Epithelial cell of proximal tubule (primary cell): ENCODE results near the gene GAL. TPM values are rescaled to one million over a fixed set of nuclear protein-coding genes. Genes with fewer than 3 reads are reported as not detected.
"Not testable (repeated sequence)": the region's sequence is repeated elsewhere in the genome, so short reads cannot be mapped to it uniquely, and the experiment has no call there.

Experiments used
- DNase-seq: peaks from one replicate; pipeline ENCODE4 v3.0.0-alpha.2; 2011; ENCODE audit warnings: low read depth
- H3K4me3 ChIP-seq: 2 replicates; pipeline ENCODE4 v1.5.1; 2011; ENCODE audit warnings: low read depth, mild to moderate bottlenecking, low read length
- CTCF ChIP-seq: conservative IDR thresholded peaks from 2 replicates; pipeline ENCODE4 v1.5.1; 2012; ENCODE audit warnings: low read depth, mild to moderate bottlenecking, low read length
- total RNA-seq: library from RNA; depleted of rRNA; stranded (reverse); fragments of >200 nt; gene quantifications from 2 replicates; pipeline ENCODE4 v1.2.3, GENCODE V29; 2015

Gene GAL
- total RNA-seq = 22.5 and 70.8 TPM in 2 replicates

GRCh38 chr11:68684385-68685356 is at the start of gene GAL:
Gene GAL (plus strand): TSS chr11:68684544. CDS start chr11:68684924, 380 bp downstream.
- no peak for TF ChIP-seq CTCF
- peak within 1 kb of the TSS; percentile 48 for H3K4me3 ChIP-seq
- DNase-seq = no peak

- not testable (repeated sequence) for H3K4me3 ChIP-seq, DNase-seq
These were observed 49.7 kb upstream of the GAL start for GRCh38 chr11:68634606-68635005.

GRCh38 chr11:68635172-68635571 is 49.2 kb upstream of the GAL start:
- not testable (repeated sequence) for DNase-seq, H3K4me3 ChIP-seq

GRCh38 chr11:68635883-68636282 is 48.5 kb upstream of the GAL start:
- not testable (repeated sequence) for DNase-seq, H3K4me3 ChIP-seq

GRCh38 chr11:68639322-68639721 is 45.0 kb upstream of the GAL start:
- H3K4me3 ChIP-seq, DNase-seq: not testable (repeated sequence)

GRCh38 chr11:68641880-68642279 is 42.5 kb upstream of the GAL start:
- no peak for TF ChIP-seq CTCF
- no peak for DNase-seq
- no peak overlapping the region for H3K4me3 ChIP-seq

GRCh38 chr11:68643585-68643984 is 40.8 kb upstream of the GAL start:
- DNase-seq = peak; percentile 1
- peak; percentile 43 for TF ChIP-seq CTCF
- no peak overlapping the region for H3K4me3 ChIP-seq

- H3K4me3 ChIP-seq = no peak overlapping the region
- TF ChIP-seq CTCF = no peak
- no peak for DNase-seq
These were observed 37.5 kb upstream of the GAL start for GRCh38 chr11:68646832-68647231.

GRCh38 chr11:68649851-68650555 is 34.3 kb upstream of the GAL start:
- no peak for DNase-seq
- no peak for TF ChIP-seq CTCF
- H3K4me3 ChIP-seq = no peak overlapping the region
